Astrocyte of the cerebellum (primary cell): Measurements from ENCODE around the gene ARRB2.

Experiments
- DNase-seq: peaks from one replicate; pipeline ENCODE4 v3.0.0-alpha.2; 2011; ENCODE audit warnings: low read depth
- H3K4me3 ChIP-seq: 2 replicates; pipeline ENCODE4 v1.5.1; 2011; ENCODE audit warnings: mild to moderate bottlenecking, low read depth, low read length, moderate library complexity
- CTCF ChIP-seq: IDR thresholded peaks from 2 replicates; pipeline ENCODE4 v1.5.1; 2012; ENCODE audit warnings: low read length, low read depth, moderate library complexity, mild to moderate bottlenecking; ENCODE audit errors: missing control alignments
- in situ Hi-C: cut with HindIII; loops from 2 replicates; pipeline ENCODE4 v1.10.0; 2017; ENCODE audit warnings: low sequenced_read_pairs

The ARRB2 gene

DNA sequence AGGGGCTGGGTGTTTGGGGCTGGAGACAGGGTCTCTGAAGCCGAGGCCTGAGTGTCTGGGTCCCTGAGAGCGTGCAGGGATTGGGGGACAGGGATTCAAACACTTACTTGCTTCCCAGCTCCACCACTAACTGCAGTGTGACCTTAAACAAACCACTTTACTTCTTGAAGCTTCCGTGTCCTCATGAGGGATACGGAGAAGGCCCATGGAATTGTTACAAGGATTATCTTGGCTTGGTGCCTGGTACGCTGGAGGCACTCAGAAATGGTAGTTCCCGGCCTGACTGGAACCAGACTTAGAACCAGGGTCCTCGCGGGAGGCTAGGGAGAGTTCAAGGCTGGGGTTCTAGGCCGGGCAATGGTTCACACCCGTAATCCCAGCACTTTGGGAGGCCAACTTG, 32.2 kb downstream of the ARRB2 start:
- no peak overlapping the region for H3K4me3 ChIP-seq
- TF ChIP-seq CTCF, result no peak
- in situ Hi-C loops, result no loop called here
- DNase-seq, result no peak

GRCh38 chr17:4743216-4743615, 32.8 kb downstream of the ARRB2 start:
- in situ Hi-C loops, result no loop called here
- TF ChIP-seq CTCF, result no peak
- no peak for DNase-seq
- H3K4me3 ChIP-seq, result no peak overlapping the region

DNA sequence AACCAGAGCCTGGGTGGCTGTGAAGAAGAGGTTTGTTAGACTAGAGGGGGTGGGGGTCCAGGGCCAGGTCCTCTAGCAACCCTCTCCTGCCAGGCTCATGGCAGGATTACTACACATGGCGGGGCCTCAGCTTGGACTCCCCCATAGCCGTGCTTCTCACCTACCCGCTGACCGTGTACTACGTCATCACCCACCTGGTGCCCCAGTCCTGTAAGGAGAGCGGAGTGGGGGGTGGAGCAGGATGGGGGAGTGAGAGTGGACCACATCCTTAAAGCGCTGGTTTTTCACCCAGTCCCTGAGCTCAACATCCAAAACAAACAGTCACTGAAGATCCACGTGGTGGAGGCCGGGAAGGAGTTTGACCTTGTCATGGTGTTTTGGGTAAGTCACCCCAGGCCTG, 33.5 kb downstream of the ARRB2 start:
- TF ChIP-seq CTCF, result no peak
- DNase-seq, result no peak
- in situ Hi-C loops, result no loop called here
- no peak overlapping the region for H3K4me3 ChIP-seq

DNA sequence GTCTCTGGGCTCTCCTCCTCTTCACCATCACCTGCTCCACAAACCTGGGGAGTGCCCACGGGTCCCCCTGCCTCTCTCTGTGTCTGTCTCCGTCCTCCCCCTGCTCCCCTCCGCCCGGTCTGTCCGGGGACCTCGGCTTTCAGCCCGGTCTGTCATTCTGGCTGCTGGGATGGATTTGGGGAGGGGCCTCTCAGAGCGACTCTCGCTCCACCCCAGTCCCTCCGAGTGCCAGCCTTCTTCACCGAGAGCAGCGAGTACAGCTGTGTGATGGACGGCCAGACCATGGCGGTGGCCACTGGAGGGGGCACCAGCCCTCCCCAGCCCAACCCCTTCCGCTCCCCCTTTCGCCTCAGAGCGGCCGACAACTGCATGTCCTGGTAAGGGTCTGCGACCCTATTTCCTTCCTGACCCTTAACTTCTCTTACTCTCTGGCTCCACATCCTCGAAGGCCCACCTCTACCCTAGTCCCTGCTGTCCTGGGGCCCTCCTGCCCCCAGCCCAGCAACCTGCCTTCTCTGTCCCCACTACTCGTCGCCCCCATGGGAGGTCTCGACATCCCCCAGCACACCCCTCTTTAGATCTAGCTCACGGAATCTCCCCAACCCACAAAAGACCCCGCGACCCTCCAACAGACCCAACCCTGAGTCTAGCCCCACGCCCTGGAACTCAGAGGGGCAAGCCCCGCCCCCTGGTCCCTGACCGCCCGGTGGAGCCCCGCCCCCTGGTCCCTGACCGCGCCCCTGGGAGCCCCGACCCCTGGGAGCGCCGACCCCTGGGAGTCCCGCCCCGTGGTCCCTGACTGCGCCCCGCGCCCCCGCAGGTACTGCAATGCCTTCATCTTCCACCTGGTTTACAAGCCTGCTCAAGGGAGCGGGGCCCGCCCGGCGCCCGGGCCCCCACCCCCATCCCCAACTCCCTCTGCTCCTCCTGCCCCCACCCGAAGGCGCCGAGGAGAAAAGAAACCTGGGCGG, 34.9 kb downstream of the ARRB2 start:
- in situ Hi-C loops, result no loop called here
- no peak for TF ChIP-seq CTCF
- H3K4me3 ChIP-seq, result no peak overlapping the region
- DNase-seq, result no peak

DNA sequence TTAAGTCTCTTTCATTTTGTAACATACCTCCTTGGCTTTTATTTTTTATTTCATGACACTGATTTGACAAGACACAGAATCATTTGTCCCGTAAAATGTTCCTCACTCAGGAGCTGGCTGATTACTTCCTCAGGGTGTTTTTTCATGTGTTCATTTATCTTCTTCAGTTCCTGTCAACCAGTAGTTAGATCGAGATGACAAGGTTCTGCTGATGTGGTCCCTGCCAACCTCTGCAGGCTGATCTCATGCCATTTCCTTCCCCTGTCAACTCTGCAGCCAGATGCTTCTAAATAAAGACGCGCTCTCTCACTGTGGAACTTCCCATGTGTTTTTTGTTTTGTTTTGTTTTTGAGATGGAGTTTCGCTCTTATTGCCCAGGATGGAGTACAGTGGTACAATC, 37.4 kb downstream of the ARRB2 start:
- in situ Hi-C loops, result no loop called here
- DNase-seq, result no peak
- no peak overlapping the region for H3K4me3 ChIP-seq
- TF ChIP-seq CTCF, result no peak

GRCh38 chr17:4748686-4749085, 38.3 kb downstream of the ARRB2 start:
- no peak overlapping the region for H3K4me3 ChIP-seq
- no peak for DNase-seq
- no peak for TF ChIP-seq CTCF
- in situ Hi-C loops, result no loop called here
